SK-N-SH (cell line): ENCODE results near the gene CAPS. TPM values are rescaled to one million over a fixed set of nuclear protein-coding genes. Genes with fewer than 3 reads are reported as not detected.

ENCODE experiments used
- CTCF ChIA-PET: fragments of 300-600, 350-600 bp; formaldehyde crosslinking; extraction: SDS; loops from one replicate; lab custom pipeline; 2021; lab: Yijun Ruan, JAX
- POLR2A ChIA-PET: fragments of 350-600 bp; sonication (Branson Sonifier 250); formaldehyde crosslinking; extraction: SDS; loops from one replicate; lab custom pipeline; 2020; ENCODE audit warnings: antibody characterized with exemption, inconsistent platforms; lab: Yijun Ruan, JAX
- DNase-seq: peaks from one replicate; pipeline ENCODE4 v3.0.0; 2012
- H2AFZ ChIP-seq: fragments of 200-600 bp; sonication (generic); 2 replicates; pipeline ENCODE4 v1.8.1; 2016; ENCODE audit warnings: antibody characterized with exemption, mild to moderate bottlenecking, low read depth
- H3F3A ChIP-seq: fragments of 200-600 bp; sonication (generic); replicated peaks from 2 replicates; pipeline ENCODE3; 2016; ENCODE audit warnings: antibody characterized with exemption, mild to moderate bottlenecking; ENCODE audit not compliant: insufficient read depth
- H3K27ac ChIP-seq, 2 experiments: fragments of 200-500 bp in 1 of 2; fragments of 200-600 bp in 1 of 2; sonication (Bioruptor generic) in 1 of 2; sonication (generic), shearing (Covaris generic) in 1 of 2; 2 replicates each; pipeline versions ENCODE4 v1.5.1 to v1.6.1; 2014 to 2016; ENCODE audit warnings: low read depth in 2 of 2, inconsistent platforms in 1 of 2, low read length in 1 of 2, mild to moderate bottlenecking in 1 of 2, mixed read lengths in 1 of 2
- H3K27me3 ChIP-seq: fragments of 200-600 bp; sonication (generic), shearing (Covaris generic); 2 replicates; pipeline ENCODE4 v1.6.1; 2016; ENCODE audit warnings: mixed run types; ENCODE audit not compliant: insufficient read depth
- H3K36me3 ChIP-seq, 2 experiments: fragments of 200-500 bp in 1 of 2; fragments of 200-600 bp in 1 of 2; sonication (Bioruptor generic) in 1 of 2; sonication (generic) in 1 of 2; replicated peaks in 1 of 2; 2 replicates each; pipeline versions ENCODE3 to v1.5.1; 2014 to 2016; ENCODE audit warnings: low read length in 1 of 2, mild to moderate bottlenecking in 1 of 2; ENCODE audit not compliant: insufficient read depth in 2 of 2, control insufficient read depth in 1 of 2
- H3K4me1 ChIP-seq, 2 experiments: fragments of 200-500 bp in 1 of 2; fragments of 200-600 bp in 1 of 2; sonication (Bioruptor generic) in 1 of 2; sonication (generic), shearing (Covaris generic) in 1 of 2; 2 replicates each; pipeline versions ENCODE4 v1.5.1 to v1.6.1; 2014 to 2016; ENCODE audit warnings: low read depth in 1 of 2, low read length in 1 of 2, mixed run types in 1 of 2; ENCODE audit not compliant: insufficient read depth in 2 of 2, control insufficient read depth in 1 of 2
- H3K4me2 ChIP-seq: fragments of 200-600 bp; sonication (generic), shearing (Covaris generic); 2 replicates; pipeline ENCODE4 v1.6.1; 2017; ENCODE audit warnings: mixed run types
- H3K4me3 ChIP-seq, 2 experiments: fragments of 200-500 bp in 1 of 2; fragments of 200-600 bp in 1 of 2; sonication (Bioruptor generic) in 1 of 2; sonication (generic), shearing (Covaris generic) in 1 of 2; 2 replicates each; pipeline versions ENCODE4 v1.5.1 to v1.8.1; 2014 to 2016; ENCODE audit warnings: low read depth in 2 of 2, inconsistent platforms in 1 of 2, low read length in 1 of 2, mild to moderate bottlenecking in 1 of 2, mixed read lengths in 1 of 2, moderate library complexity in 1 of 2
- H3K79me2 ChIP-seq: fragments of 200-600 bp; sonication (generic); 2 replicates; pipeline ENCODE4 v1.8.1; 2017; ENCODE audit warnings: mild to moderate bottlenecking; ENCODE audit not compliant: insufficient read depth
- H3K9ac ChIP-seq: fragments of 200-600 bp; sonication (generic); 2 replicates; pipeline ENCODE4 v1.6.1; 2017; ENCODE audit warnings: mixed run types
- H3K9me2 ChIP-seq: fragments of 200-600 bp; sonication (generic); 2 replicates; pipeline ENCODE4 v1.6.1; 2017; ENCODE audit warnings: mixed run types
- H3K9me3 ChIP-seq: fragments of 200-600 bp; sonication (generic); 2 replicates; pipeline ENCODE4 v1.6.1; 2017; ENCODE audit warnings: mixed run types, mild to moderate bottlenecking, moderate library complexity
- H4K20me1 ChIP-seq: fragments of 200-600 bp; sonication (generic); 2 replicates; pipeline ENCODE4 v1.6.1; 2017; ENCODE audit warnings: mild to moderate bottlenecking, mixed run types; ENCODE audit not compliant: insufficient read depth
- CHD2 ChIP-seq: fragments of 150-350 bp; IDR thresholded peaks from 2 replicates; pipeline ENCODE4 v1.6.1; 2018; ENCODE audit warnings: low read length; ENCODE audit not compliant: partially characterized antibody
- FOSL2 ChIP-seq: IDR thresholded peaks from 2 replicates; pipeline ENCODE4 v1.4.0; 2012; ENCODE audit warnings: low read depth, mild to moderate bottlenecking, moderate library complexity, borderline replicate concordance
- GABPA ChIP-seq: IDR thresholded peaks from 2 replicates; pipeline ENCODE4 v1.4.0; 2012; ENCODE audit warnings: low read depth, mild to moderate bottlenecking
- GATA2 ChIP-seq: sonication (generic); formaldehyde crosslinking; IDR thresholded peaks from 2 replicates; pipeline ENCODE4 v1.5.0; 2020; ENCODE audit warnings: mild to moderate bottlenecking, missing genetic modification reagents
- JUND ChIP-seq: IDR thresholded peaks from 2 replicates; pipeline ENCODE4 v1.4.0; 2012
- NFIC ChIP-seq: IDR thresholded peaks from 2 replicates; pipeline ENCODE4 v1.4.0; 2012; ENCODE audit warnings: borderline replicate concordance
- POLR2AphosphoS5 ChIP-seq: IDR thresholded peaks from 2 replicates; pipeline ENCODE4 v1.6.1; 2012; ENCODE audit warnings: low read depth, low read length
- RAD21 ChIP-seq: IDR thresholded peaks from 2 replicates; pipeline ENCODE4 v1.6.1; 2012; ENCODE audit warnings: mild to moderate bottlenecking, low read length
- RCOR1 ChIP-seq: fragments of 150-350 bp; IDR thresholded peaks from 2 replicates; pipeline ENCODE4 v1.6.1; 2017; ENCODE audit warnings: antibody characterized with exemption, low read length
- RXRA ChIP-seq: IDR thresholded peaks from 2 replicates; pipeline ENCODE4 v1.4.0; 2012; ENCODE audit warnings: low read depth, mild to moderate bottlenecking, borderline replicate concordance
- TCF12 ChIP-seq: IDR thresholded peaks from 2 replicates; pipeline ENCODE4 v1.4.0; 2012
- TEAD4 ChIP-seq: IDR thresholded peaks from 2 replicates; pipeline ENCODE4 v1.4.0; 2012; ENCODE audit warnings: mild to moderate bottlenecking, borderline replicate concordance; ENCODE audit not compliant: insufficient read depth
- USF1 ChIP-seq: IDR thresholded peaks from 2 replicates; pipeline ENCODE4 v1.4.0; 2012; ENCODE audit warnings: low read depth, borderline replicate concordance
- YY1 ChIP-seq: IDR thresholded peaks from 2 replicates; pipeline ENCODE4 v1.4.0; 2012; ENCODE audit warnings: low read depth, mild to moderate bottlenecking
- ZBTB33 ChIP-seq: IDR thresholded peaks from 2 replicates; pipeline ENCODE4 v1.4.0; 2012; ENCODE audit warnings: low read depth, borderline replicate concordance
- WGBS: methylation state at CpG from one replicate; pipeline ENCODE4 v1.1.6; 2017; ENCODE audit warnings: low lambda C conversion rate; 5-methylcytosine and 5-hydroxymethylcytosine counted together
- polyA plus RNA-seq, 3 experiments: library from polyadenylated mRNA; depleted of rRNA; stranded (reverse); fragments of >200 nt; gene quantifications; 2 replicates each; pipeline ENCODE4 v1.2.3, GENCODE V29; 2012
- TF ChIP-seq, protein P1 (sequence below): IDR thresholded peaks from 2 replicates; pipeline ENCODE4; 2012
- TF ChIP-seq, protein P2 (sequence below): fragments of 150-350 bp; IDR thresholded peaks from 2 replicates; pipeline ENCODE4 v1.6.1; 2017; ENCODE audit warnings: antibody characterized with exemption, low read length, low read depth, borderline replicate concordance

The CAPS gene
- polyA plus RNA-seq, 1 of the 3 experiments (the other 2 are of a cell fraction) = 13.4 TPM

DNA sequence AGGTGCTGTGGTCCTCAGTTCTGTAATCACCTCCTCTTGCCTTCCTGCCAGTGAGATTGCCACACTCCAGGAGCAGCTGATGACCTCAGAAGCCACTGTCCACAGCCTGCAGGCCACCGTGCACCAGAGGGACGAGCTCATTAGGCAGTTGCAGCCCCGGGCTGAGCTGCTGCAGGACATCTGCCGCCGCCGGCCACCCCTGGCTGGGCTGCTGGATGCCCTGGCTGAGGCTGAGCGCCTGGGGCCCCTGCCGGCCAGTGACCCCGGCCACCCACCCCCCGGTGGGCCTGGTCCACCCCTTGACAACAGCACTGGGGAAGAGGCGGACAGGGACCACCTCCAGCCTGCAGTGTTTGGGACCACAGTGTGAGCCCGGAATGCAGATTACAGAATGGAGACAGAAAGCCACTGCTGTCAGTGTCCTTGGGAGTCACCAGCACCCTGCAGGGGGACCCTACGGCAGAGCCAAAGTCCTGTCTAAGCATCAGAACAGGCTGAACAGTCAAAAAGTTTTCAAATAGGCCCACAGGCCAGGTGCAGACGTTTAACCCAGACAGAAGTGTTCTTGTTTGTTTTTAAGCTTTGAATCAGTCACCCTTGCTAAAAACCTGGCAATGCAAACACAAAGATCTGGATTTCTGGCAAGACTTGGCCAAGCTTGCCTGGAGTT, 5.1 kb upstream of the CAPS start:
- no peak overlapping the region for H3K4me3 ChIP-seq
- peaks cover 0 to under 1% of the 10 kb centered on the region in 2 experiments; a peak in 1 of 4 replicates for H3K4me1 ChIP-seq
- ChIA-PET POLR2A (no interaction called here), CTCF (interaction anchor here (1.5 kb wide), 1 partner anchor 59 kb away, joined by 6 read pairs; no protein-coding TSS in a partner anchor)
- no peak overlapping the region; a peak in 1 of 4 replicates for H3K27ac ChIP-seq
- no peaks in the 10 kb centered on the region for H3K27me3 ChIP-seq
- H3K4me2 ChIP-seq = no peak overlapping the region
- DNase-seq = no peak
- no peaks in the 10 kb centered on the region for H3K9me2 ChIP-seq
- H3K9me3 ChIP-seq = no peaks in the 10 kb centered on the region
- 58% methylated on average over 2 of the region's 14 CpGs for WGBS
- H4K20me1 ChIP-seq = no peaks in the 10 kb centered on the region
- peaks cover 2 to 4% of the 10 kb centered on the region in 2 experiments for H3K36me3 ChIP-seq
- no peak overlapping the region for H3K9ac ChIP-seq
- no peak for TF ChIP-seq TCF12
- no peak for TF ChIP-seq JUND
- TF ChIP-seq USF1 = no peak
- TF ChIP-seq RXRA = no peak
- no peak for TF ChIP-seq POLR2AphosphoS5
- no peak for TF ChIP-seq RCOR1
- TF ChIP-seq TEAD4 = no peak
- TF ChIP-seq RAD21 = no peak
- TF ChIP-seq CHD2 = no peak
- no peak for TF ChIP-seq NFIC
- TF ChIP-seq, protein P1, sequence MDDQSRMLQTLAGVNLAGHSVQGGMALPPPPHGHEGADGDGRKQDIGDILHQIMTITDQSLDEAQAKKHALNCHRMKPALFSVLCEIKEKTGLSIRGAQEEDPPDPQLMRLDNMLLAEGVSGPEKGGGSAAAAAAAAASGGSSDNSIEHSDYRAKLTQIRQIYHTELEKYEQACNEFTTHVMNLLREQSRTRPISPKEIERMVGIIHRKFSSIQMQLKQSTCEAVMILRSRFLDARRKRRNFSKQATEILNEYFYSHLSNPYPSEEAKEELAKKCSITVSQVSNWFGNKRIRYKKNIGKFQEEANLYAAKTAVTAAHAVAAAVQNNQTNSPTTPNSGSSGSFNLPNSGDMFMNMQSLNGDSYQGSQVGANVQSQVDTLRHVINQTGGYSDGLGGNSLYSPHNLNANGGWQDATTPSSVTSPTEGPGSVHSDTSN = no peak
- no peak for TF ChIP-seq ZBTB33
- TF ChIP-seq FOSL2 = no peak
- TF ChIP-seq GATA2 (CRISPR knock-in tag) = no peak
- no peak for TF ChIP-seq GABPA
- TF ChIP-seq, protein P2, sequence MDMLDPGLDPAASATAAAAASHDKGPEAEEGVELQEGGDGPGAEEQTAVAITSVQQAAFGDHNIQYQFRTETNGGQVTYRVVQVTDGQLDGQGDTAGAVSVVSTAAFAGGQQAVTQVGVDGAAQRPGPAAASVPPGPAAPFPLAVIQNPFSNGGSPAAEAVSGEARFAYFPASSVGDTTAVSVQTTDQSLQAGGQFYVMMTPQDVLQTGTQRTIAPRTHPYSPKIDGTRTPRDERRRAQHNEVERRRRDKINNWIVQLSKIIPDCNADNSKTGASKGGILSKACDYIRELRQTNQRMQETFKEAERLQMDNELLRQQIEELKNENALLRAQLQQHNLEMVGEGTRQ = no peak
- TF ChIP-seq YY1 = no peak
- peaks cover 14% of the 10 kb centered on the region; the same call in 1 of the 2 replicates for H3K79me2 ChIP-seq
- H2AFZ ChIP-seq = no peak overlapping the region
- H3F3A ChIP-seq = no peaks in the 10 kb centered on the region
